NCI-H2029 treated with DMSO at 0.1 percent for 48 hours (cell line): Measurements from ENCODE around the gene HS3ST5.

Experiments used
- DNase-seq: peaks from one replicate; lab custom pipeline; 2025; lab: John Stamatoyannopoulos, UW

HS3ST5 gene, protein sequence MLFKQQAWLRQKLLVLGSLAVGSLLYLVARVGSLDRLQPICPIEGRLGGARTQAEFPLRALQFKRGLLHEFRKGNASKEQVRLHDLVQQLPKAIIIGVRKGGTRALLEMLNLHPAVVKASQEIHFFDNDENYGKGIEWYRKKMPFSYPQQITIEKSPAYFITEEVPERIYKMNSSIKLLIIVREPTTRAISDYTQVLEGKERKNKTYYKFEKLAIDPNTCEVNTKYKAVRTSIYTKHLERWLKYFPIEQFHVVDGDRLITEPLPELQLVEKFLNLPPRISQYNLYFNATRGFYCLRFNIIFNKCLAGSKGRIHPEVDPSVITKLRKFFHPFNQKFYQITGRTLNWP

GRCh38 chr6:114342826-114343781, at the start of gene HS3ST5:
Gene HS3ST5 (minus strand): TSS chr6:114343023. CDS start chr6:114062845, 280,178 bp downstream.
- DNase-seq = peak; percentile 63

DNA sequence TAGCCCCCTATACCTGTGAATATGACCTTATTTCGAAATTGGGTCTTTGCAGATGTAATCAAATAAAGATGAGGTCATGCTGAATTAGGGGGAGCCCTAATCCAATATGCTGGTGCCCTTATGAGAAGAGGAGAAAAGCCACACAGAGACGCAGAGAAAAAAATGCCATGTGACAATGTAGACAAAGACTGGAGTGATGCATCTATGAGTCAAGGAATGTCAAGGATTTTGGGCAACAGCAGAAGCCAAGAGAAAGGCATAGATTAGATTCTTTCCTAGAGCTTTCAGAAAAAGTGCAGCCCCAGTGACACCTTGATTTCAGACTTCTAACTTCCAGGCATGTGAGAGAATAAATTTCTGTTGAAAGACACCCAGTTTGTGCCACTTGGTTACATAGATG, 47.4 kb upstream of the HS3ST5 start:
- DNase-seq = no peak

- DNase-seq = no peak
These were observed 46.3 kb upstream of the HS3ST5 start for GRCh38 chr6:114389111-114389510.

DNA sequence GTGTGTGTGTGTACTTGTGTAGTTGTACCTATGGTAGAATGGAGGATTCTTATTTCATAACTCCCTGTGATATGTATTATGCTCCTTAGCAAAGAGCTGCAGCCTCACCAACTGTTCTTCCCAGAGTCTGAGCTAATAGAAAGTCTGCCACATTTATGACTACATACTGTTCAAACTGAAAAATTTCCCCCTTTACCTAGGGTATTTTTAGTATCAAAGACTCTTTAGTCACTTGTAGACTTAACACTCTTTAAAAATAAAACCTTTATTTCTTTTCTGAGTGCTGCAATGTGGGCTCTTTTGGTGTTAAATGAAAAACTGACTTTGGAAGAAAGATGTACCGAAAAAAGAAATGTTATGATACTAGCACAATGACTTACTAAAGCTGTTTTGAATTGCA, 39.6 kb upstream of the HS3ST5 start:
- no peak for DNase-seq

GRCh38 chr6:114377881-114378280, 35.1 kb upstream of the HS3ST5 start:
- no peak for DNase-seq

- DNase-seq = no peak
These were observed 33.9 kb upstream of the HS3ST5 start for GRCh38 chr6:114376611-114377175.

DNA sequence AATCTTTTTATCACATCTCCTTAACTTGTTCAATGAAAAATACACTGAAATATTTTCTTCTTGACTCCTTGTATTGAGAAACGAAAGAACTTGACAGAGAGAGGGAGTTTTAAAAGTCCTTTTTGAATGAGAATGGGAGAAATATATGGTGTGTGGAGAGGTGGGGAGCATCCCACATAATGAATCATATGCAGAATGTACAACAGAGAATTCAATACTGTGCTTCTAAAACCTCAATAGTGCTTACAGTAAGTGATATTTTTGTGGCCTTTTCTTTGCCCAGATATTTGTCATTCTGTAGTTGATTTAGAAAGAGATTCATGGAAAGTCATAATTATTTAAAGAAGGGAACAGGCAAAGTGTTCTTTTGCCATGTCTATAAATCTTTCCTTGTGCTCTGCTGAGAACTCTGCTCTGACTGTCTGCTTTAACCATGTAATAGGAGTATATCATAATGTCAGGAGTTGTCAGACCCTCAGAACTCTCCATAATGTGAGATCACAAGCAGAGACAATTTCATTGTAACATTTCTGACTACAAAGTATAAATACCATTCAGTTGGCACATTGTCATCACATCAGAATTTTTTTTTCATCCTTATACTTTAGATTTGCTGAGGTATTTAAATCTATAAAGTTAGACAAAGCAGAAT, 32.8 kb upstream of the HS3ST5 start:
- DNase-seq = no peak

GRCh38 chr6:114367315-114367961, 24.6 kb upstream of the HS3ST5 start:
- no peak for DNase-seq

DNA sequence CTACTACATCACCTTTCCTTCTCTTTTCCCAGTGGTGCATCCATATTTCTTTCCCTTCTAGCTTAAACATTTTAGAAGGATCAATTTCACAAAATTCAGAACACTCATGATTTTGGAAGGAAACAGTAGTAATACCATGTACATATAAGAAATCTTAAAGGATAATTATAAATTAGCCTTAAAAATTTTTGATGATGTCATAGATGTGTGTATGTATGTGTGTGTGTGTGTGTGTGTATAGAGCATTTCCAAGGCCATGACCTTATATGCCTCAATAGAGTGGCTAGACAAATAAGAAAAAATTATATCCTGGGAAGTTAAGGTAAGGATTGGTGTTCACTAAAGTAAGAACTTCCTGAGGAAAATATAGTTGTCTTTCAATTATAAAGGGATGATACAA, 24.1 kb upstream of the HS3ST5 start:
- no peak for DNase-seq

- no peak for DNase-seq
These were observed 21.5 kb upstream of the HS3ST5 start for GRCh38 chr6:114364301-114364700.

DNA sequence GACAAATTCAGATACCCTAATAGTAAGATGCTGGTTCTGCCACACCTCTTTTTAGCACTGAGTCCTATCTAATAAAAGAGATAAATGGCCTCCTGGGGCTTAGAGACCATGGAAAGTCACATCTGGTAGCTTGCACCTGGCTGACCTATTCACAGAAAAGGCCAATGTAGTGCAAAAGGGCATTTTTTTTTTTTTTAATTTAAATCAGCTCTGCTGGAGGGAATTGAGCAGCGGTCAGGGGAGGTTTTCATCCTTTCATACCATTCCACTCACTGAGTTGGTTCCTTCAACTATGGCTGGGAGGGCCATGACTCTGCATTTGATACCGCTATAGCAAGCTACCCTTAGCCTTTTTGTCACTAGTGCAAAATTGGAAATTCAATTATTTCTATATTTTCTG, 20.1 kb upstream of the HS3ST5 start:
- no peak for DNase-seq

- no peak for DNase-seq
These were observed 19.6 kb upstream of the HS3ST5 start for GRCh38 chr6:114362396-114362795.

GRCh38 chr6:114361036-114361435, 18.2 kb upstream of the HS3ST5 start:
- no peak for DNase-seq

DNA sequence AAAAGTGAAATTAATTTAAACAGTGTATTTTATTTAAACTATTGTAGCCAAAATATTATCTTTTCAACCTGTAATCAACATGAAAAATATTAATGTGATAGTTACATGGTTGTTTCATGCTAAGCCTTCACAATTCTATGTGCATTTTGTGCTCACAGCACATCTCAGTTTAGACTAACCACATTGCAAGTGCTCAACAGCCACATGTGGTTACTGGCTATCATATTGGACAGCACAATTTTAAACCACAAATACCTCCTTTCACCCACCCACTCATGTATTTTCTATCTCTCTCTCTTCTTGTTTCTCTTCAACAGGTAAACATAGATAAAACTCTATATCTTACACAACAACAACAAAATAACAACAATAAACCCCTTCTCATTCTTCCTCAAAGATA, 12.5 kb upstream of the HS3ST5 start:
- DNase-seq = no peak

DNA sequence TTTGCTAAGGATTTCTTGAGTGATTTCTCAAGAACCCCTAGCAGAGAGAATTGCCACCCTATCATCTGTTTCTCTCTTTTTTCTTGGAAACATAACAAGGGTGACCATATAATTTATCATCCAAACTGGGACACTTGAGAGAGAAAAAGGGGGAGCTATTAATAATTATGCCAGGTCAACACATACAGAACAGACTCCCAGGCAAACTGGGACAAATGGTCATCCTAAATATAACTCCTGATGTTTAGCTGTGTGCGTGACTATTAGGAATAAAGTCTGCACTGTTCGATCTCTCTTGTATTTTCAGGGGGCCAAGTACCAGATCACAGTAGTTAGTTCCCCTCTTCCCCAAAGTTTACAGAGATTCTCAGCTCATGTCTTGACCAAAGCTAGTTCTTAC, 11.7 kb upstream of the HS3ST5 start:
- no peak for DNase-seq

DNA sequence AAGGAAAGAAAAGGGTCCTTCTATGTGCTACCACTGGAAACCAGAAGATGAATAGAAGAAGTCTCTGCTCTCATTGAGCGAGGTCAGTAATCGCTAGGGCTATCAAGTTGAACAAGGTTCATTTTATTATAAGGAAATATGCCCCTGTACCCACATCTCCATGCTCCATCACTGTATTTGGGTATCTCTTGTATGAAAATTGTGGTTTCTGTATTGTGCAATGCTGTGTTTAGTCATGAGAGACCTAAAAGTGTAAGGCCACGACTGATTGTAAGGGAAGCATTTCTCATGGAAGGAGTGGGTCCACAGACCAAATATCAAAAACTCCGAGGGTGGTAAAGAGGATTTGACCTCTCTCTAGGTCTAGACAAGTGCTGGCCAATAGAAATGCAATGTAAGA, 3.6 kb upstream of the HS3ST5 start:
- no peak for DNase-seq

DNA sequence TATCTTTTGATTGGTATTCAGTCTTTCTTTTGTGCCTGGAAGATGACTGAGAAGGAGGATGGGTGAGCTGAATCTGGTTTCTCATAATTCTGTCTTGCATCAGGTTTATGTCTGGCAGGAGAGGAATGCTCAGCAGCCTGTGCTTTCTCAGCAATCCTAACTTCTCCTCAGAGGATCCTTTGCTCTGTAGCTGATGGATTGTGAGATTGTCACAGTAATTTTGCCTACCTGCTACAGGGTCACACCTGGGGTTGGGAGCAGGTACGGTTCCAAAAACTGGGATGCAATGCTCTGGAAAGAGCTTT, 2.1 kb upstream of the HS3ST5 start:
- DNase-seq = no peak

- DNase-seq = peak; percentile 20
These were observed 1.6 kb upstream of the HS3ST5 start for GRCh38 chr6:114344246-114344970.

DNA sequence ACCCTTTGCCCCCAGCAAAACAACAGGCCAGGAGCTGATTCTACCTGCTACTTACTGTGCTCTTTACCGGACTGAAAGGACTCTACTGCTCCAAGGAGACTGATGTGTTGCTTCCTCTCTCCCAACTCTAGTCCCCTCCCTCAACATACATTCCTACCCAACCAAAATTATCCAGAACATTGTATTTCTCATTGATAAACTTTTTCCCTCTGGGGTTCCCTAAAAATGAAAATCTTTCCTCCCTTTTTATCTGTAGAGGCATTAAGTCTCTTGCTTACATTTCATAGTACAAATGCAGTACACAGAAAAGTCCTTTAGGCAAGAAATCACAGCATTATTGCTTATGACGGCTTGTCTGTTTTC, 940 bp upstream of the HS3ST5 start:
- no peak for DNase-seq

DNA sequence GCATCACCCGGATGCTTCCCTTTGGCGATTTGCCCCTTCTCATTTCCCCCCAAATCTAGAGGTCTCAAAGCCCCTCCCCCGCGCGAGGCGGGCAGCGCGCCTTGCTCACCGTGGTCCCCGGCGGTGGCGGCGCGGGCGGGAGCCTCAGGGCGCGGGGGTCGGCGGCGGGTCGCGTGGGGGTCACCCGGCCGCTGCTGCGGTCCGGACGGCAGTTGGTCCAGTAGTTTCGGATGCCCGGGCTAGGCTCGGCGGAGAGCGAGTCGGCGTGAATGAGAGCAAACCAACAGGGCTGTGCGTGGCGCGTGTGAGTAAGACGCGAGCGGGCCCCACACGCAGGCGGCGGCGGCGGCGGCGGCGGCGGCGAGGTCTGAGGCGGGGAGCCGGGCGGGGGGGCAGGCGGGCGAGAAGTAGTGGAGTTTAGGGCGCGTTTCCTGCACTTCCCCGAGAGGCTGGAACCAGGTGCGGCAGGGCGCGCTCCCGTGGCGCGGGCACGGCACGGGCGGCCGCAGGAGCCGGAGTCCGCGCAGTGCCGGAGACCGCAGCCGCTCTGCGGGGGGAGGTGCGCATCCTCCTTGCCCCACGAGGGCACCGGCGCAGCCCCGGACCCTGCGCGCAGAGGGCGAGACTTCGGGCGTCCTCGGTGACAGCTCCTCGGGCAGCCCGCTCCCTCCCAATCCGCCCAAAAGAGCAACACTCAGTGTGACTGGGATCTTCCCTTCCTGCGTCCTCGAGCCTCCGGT, 567 bp downstream of the HS3ST5 start:
- no peak for DNase-seq

DNA sequence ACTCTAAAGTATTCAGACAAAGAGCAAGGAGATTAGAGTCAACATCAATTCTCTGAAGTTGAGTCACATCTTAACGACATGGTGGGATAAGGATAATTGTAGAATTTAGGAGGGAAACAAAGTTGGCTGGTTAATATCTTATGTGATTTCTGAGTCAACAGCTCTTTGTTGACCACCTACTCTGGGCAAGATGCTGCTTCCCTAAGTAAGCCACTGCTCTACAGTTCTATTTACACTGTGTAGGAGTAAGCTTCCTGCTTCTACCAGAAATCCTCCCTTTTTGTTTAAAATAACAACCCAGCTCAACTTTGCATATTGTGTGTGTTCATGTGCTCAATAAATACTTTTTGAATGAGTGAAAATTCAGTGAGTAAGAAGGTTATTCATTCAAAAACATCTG, 3.1 kb downstream of the HS3ST5 start:
- DNase-seq = no peak
